Measurements from ENCODE around the gene MTX1. TPM values are rescaled to one million over a fixed set of nuclear protein-coding genes. Genes with fewer than 3 reads are reported as not detected.

The MTX1 gene
- total and polyA plus RNA-seq, 2 experiments from 2014 or later: 77.7 to 106 TPM

DNA sequence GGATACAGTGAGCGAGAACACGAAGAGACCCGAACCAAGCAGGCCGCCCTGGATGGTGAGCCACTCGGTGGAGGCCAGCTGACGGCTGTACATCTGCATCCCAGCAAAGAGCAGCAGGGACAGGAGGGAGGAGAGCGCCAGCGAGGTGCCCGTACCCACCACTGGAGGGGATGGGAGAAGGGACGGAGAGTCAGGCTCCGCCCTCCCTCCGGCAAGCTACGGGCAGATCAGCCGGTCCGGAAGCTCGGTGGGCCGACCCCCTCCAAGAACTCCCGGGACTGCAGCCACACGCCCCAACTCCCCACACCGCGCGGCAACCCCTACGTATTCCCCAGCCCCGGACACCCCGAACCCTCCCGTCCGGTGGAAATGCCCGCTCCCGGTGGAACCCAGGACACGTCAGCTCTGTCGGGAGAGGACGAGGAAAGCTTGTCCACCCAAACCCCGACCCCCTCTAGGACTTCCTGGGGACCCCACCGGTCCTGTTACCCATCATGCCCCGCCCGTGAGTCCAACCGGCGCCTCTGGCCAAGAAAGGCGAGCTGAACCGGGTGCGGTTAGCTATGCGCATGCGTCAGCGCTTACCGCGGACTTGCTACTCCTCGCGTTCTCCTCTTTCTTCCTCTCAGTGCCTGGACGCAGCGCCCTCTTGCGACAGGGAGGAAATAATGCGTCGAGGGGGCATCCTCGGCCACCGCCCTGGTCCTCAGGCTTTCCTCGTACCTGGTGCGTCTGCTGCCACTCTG, 35.6 kb upstream of the MTX1 start, which contains the start of gene KRTCAP2:
KRTCAP2 (minus strand) TSS at position 573 of the 746 bp plus-strand sequence; CDS start at position 493, 80 bp downstream.
- Histone ChIP-seq H3K4me1 (ENCODE audit: insufficient read depth) (peaks cover 18% of the 10 kb centered on the region), H3K27ac (ENCODE audit: low read depth) (peak within 1 kb of the TSS; percentile 86), H3K79me2 (replicated peaks; ENCODE audit: insufficient read depth) (peaks cover 20% of the 10 kb centered on the region), H3K36me3 (ENCODE audit: insufficient read depth) (peaks cover 8% of the 10 kb centered on the region; the same call in 1 of the 2 replicates), H3F3A (replicated peaks; ENCODE audit: low read depth) (peaks cover 33% of the 10 kb centered on the region), H3K4me2 (peak within 1 kb of the TSS; percentile 100), H3K4me3 (peak within 1 kb of the TSS; percentile 84), H4K20me1 (replicated peaks; ENCODE audit: insufficient read depth) (no peaks in the 10 kb centered on the region), H3K9me2 (ENCODE audit: insufficient read depth) (no peaks in the 10 kb centered on the region), H3K27me3 (ENCODE audit: insufficient read depth) (no peaks in the 10 kb centered on the region), H2AFZ (peak within 1 kb of the TSS; percentile 87; the same call in 1 of the 2 replicates)
- DNase-seq (ENCODE audit: low spot score): peak; percentile 98
- peaks cover 19% of the 10 kb centered on the region for H3K27me3 Mint-ChIP-seq (ENCODE audit: insufficient read depth, low read depth, poor library complexity)
- no peak for TF ChIP-seq NANOG (IDR thresholded peaks at IDR 0.05; ENCODE audit: borderline replicate concordance)
- no peak for TF ChIP-seq ZNF331 (CRISPR knock-in tag; IDR thresholded peaks at IDR 0.05; ENCODE audit: low read depth)
- TF ChIP-seq ZNF114 (CRISPR knock-in tag; IDR thresholded peaks at IDR 0.05): no peak
- TF ChIP-seq EZH2 (IDR thresholded peaks at IDR 0.05; ENCODE audit: low read depth, unreplicated experiment): no peak
- TF ChIP-seq CREB1 (CRISPR knock-in tag; IDR thresholded peaks at IDR 0.05; ENCODE audit: low read depth): peak; percentile 64
- TF ChIP-seq, protein P1, sequence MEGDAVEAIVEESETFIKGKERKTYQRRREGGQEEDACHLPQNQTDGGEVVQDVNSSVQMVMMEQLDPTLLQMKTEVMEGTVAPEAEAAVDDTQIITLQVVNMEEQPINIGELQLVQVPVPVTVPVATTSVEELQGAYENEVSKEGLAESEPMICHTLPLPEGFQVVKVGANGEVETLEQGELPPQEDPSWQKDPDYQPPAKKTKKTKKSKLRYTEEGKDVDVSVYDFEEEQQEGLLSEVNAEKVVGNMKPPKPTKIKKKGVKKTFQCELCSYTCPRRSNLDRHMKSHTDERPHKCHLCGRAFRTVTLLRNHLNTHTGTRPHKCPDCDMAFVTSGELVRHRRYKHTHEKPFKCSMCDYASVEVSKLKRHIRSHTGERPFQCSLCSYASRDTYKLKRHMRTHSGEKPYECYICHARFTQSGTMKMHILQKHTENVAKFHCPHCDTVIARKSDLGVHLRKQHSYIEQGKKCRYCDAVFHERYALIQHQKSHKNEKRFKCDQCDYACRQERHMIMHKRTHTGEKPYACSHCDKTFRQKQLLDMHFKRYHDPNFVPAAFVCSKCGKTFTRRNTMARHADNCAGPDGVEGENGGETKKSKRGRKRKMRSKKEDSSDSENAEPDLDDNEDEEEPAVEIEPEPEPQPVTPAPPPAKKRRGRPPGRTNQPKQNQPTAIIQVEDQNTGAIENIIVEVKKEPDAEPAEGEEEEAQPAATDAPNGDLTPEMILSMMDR (conservative IDR thresholded peaks at IDR 0.05; ENCODE audit: low read depth in 2 of 2): peak; percentile 86 to 97
- no peak for TF ChIP-seq STAT1 (IDR thresholded peaks at IDR 0.05; ENCODE audit: unreplicated experiment)
- peak; percentile 81 for TF ChIP-seq POLR2AphosphoS5 (IDR thresholded peaks at IDR 0.05; ENCODE audit: low read depth)
- TF ChIP-seq, protein P2, sequence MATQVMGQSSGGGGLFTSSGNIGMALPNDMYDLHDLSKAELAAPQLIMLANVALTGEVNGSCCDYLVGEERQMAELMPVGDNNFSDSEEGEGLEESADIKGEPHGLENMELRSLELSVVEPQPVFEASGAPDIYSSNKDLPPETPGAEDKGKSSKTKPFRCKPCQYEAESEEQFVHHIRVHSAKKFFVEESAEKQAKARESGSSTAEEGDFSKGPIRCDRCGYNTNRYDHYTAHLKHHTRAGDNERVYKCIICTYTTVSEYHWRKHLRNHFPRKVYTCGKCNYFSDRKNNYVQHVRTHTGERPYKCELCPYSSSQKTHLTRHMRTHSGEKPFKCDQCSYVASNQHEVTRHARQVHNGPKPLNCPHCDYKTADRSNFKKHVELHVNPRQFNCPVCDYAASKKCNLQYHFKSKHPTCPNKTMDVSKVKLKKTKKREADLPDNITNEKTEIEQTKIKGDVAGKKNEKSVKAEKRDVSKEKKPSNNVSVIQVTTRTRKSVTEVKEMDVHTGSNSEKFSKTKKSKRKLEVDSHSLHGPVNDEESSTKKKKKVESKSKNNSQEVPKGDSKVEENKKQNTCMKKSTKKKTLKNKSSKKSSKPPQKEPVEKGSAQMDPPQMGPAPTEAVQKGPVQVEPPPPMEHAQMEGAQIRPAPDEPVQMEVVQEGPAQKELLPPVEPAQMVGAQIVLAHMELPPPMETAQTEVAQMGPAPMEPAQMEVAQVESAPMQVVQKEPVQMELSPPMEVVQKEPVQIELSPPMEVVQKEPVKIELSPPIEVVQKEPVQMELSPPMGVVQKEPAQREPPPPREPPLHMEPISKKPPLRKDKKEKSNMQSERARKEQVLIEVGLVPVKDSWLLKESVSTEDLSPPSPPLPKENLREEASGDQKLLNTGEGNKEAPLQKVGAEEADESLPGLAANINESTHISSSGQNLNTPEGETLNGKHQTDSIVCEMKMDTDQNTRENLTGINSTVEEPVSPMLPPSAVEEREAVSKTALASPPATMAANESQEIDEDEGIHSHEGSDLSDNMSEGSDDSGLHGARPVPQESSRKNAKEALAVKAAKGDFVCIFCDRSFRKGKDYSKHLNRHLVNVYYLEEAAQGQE (IDR thresholded peaks at IDR 0.05; ENCODE audit: unreplicated experiment): no peak
- no peak for TF ChIP-seq EZH2phosphoT487 (IDR thresholded peaks at IDR 0.05; ENCODE audit: unreplicated experiment)
- TF ChIP-seq, protein P3, sequence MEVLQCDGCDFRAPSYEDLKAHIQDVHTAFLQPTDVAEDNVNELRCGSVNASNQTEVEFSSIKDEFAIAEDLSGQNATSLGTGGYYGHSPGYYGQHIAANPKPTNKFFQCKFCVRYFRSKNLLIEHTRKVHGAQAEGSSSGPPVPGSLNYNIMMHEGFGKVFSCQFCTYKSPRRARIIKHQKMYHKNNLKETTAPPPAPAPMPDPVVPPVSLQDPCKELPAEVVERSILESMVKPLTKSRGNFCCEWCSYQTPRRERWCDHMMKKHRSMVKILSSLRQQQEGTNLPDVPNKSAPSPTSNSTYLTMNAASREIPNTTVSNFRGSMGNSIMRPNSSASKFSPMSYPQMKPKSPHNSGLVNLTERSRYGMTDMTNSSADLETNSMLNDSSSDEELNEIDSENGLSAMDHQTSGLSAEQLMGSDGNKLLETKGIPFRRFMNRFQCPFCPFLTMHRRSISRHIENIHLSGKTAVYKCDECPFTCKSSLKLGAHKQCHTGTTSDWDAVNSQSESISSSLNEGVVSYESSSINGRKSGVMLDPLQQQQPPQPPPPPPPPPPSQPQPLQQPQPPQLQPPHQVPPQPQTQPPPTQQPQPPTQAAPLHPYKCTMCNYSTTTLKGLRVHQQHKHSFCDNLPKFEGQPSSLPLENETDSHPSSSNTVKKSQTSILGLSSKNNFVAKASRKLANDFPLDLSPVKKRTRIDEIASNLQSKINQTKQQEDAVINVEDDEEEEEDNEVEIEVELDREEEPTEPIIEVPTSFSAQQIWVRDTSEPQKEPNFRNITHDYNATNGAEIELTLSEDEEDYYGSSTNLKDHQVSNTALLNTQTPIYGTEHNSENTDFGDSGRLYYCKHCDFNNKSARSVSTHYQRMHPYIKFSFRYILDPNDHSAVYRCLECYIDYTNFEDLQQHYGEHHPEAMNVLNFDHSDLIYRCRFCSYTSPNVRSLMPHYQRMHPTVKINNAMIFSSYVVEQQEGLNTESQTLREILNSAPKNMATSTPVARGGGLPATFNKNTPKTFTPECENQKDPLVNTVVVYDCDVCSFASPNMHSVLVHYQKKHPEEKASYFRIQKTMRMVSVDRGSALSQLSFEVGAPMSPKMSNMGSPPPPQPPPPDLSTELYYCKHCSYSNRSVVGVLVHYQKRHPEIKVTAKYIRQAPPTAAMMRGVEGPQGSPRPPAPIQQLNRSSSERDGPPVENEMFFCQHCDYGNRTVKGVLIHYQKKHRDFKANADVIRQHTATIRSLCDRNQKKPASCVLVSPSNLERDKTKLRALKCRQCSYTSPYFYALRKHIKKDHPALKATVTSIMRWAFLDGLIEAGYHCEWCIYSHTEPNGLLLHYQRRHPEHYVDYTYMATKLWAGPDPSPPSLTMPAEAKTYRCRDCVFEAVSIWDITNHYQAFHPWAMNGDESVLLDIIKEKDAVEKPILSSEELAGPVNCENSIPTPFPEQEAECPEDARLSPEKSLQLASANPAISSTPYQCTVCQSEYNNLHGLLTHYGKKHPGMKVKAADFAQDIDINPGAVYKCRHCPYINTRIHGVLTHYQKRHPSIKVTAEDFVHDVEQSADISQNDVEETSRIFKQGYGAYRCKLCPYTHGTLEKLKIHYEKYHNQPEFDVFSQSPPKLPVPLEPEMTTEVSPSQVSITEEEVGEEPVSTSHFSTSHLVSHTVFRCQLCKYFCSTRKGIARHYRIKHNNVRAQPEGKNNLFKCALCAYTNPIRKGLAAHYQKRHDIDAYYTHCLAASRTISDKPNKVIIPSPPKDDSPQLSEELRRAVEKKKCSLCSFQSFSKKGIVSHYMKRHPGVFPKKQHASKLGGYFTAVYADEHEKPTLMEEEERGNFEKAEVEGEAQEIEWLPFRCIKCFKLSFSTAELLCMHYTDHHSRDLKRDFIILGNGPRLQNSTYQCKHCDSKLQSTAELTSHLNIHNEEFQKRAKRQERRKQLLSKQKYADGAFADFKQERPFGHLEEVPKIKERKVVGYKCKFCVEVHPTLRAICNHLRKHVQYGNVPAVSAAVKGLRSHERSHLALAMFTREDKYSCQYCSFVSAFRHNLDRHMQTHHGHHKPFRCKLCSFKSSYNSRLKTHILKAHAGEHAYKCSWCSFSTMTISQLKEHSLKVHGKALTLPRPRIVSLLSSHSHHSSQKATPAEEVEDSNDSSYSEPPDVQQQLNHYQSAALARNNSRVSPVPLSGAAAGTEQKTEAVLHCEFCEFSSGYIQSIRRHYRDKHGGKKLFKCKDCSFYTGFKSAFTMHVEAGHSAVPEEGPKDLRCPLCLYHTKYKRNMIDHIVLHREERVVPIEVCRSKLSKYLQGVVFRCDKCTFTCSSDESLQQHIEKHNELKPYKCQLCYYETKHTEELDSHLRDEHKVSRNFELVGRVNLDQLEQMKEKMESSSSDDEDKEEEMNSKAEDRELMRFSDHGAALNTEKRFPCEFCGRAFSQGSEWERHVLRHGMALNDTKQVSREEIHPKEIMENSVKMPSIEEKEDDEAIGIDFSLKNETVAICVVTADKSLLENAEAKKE (CRISPR knock-in tag; IDR thresholded peaks at IDR 0.05): no peak
- TF ChIP-seq, protein P4, sequence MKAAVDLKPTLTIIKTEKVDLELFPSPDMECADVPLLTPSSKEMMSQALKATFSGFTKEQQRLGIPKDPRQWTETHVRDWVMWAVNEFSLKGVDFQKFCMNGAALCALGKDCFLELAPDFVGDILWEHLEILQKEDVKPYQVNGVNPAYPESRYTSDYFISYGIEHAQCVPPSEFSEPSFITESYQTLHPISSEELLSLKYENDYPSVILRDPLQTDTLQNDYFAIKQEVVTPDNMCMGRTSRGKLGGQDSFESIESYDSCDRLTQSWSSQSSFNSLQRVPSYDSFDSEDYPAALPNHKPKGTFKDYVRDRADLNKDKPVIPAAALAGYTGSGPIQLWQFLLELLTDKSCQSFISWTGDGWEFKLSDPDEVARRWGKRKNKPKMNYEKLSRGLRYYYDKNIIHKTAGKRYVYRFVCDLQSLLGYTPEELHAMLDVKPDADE (IDR thresholded peaks at IDR 0.05): peak; percentile 78; the same call in 1 of the 2 replicates
- TF ChIP-seq JUNB (IDR thresholded peaks at IDR 0.05; ENCODE audit: unreplicated experiment): no peak
- H3K36me3 Mint-ChIP-seq (ENCODE audit: low read depth): peaks cover 32% of the 10 kb centered on the region
- H3K9me3 Mint-ChIP-seq: peaks cover 4% of the 10 kb centered on the region
- peak within 1 kb of the TSS; percentile 86 for H3K4me3 Mint-ChIP-seq
- H3K27ac Mint-ChIP-seq: peak within 1 kb of the TSS; percentile 94
- peaks cover 25% of the 10 kb centered on the region for H3K4me1 Mint-ChIP-seq
- ATAC-seq: peak; percentile 73
